ENCODE results near the gene PTPRN2. TPM values are rescaled to one million over a fixed set of nuclear protein-coding genes. Genes with fewer than 3 reads are reported as not detected.

Gene PTPRN2
- total and polyA plus RNA-seq, 2 of the 13 experiments (the other 11 are each of a cell fraction or from before 2014, with no cell fraction given), result 2.5 to 24.2 TPM

- TF ChIP-seq FOXA1 (IDR thresholded peaks at IDR 0.05) (no peak), FOXA1 (CRISPR knock-in tag; IDR thresholded peaks at IDR 0.05) (peak; percentile 47; the same call in 1 of the 2 replicates), HDAC2 (CRISPR knock-in tag; IDR thresholded peaks at IDR 0.05) (0 out of 2 replicates have a peak, but pooled peaks have one; percentile 24), ZBTB33 (CRISPR knock-in tag; IDR thresholded peaks at IDR 0.05) (peak; percentile 24; the same call in 1 of the 2 replicates), NR2F1 (CRISPR knock-in tag; IDR thresholded peaks at IDR 0.05) (peak in 1 of 2 experiments; percentile 43; a peak in 1 of 4 replicates), TARDBP (CRISPR knock-in tag; IDR thresholded peaks at IDR 0.05) (0 out of 2 replicates have a peak, but pooled peaks have one; percentile 14), PATZ1 (CRISPR knock-in tag; IDR thresholded peaks at IDR 0.05) (peak; percentile 24; the same call in 1 of the 2 replicates), ZFX (CRISPR knock-in tag; IDR thresholded peaks at IDR 0.05; ENCODE audit: low read depth) (peak; percentile 50; the same call in 1 of the 2 replicates), ZNF614 (CRISPR knock-in tag; IDR thresholded peaks at IDR 0.05; ENCODE audit: borderline replicate concordance) (no peak; the same call in 1 of the 2 replicates), MXI1 (IDR thresholded peaks at IDR 0.05; ENCODE audit: borderline replicate concordance, low read depth, low read length) (peak; percentile 50; the same call in 1 of the 3 replicates), MEIS2 (CRISPR knock-in tag; IDR thresholded peaks at IDR 0.05) (0 out of 2 replicates have a peak, but pooled peaks have one; percentile 41), SAP130 (CRISPR knock-in tag; IDR thresholded peaks at IDR 0.05; ENCODE audit: low read depth) (peak; percentile 78), MXD1 (CRISPR knock-in tag; IDR thresholded peaks at IDR 0.05) (no peak), ZNF292 (CRISPR knock-in tag; IDR thresholded peaks at IDR 0.05; ENCODE audit: borderline replicate concordance, low read depth) (peak; percentile 35; the same call in 1 of the 2 replicates), GABPB1 (CRISPR knock-in tag; IDR thresholded peaks at IDR 0.05) (0 out of 2 replicates have a peak, but pooled peaks have one; percentile 24), RXRB (CRISPR knock-in tag; IDR thresholded peaks at IDR 0.05; ENCODE audit: borderline replicate concordance) (peak; percentile 66; the same call in 1 of the 2 replicates), ZBTB8A (CRISPR knock-in tag; IDR thresholded peaks at IDR 0.05; ENCODE audit: borderline replicate concordance, low read depth) (no peak), FOXA3 (CRISPR knock-in tag; IDR thresholded peaks at IDR 0.05) (0 out of 2 replicates have a peak, but pooled peaks have one; percentile 32), DRAP1 (CRISPR knock-in tag; IDR thresholded peaks at IDR 0.05) (0 out of 2 replicates have a peak, but pooled peaks have one; percentile 56), ZNF501 (CRISPR knock-in tag; IDR thresholded peaks at IDR 0.05) (0 out of 2 replicates have a peak, but pooled peaks have one; percentile 27), ZNF776 (CRISPR knock-in tag; IDR thresholded peaks at IDR 0.05) (0 out of 2 replicates have a peak, but pooled peaks have one; percentile 24), ZNF883 (CRISPR knock-in tag; IDR thresholded peaks at IDR 0.05; ENCODE audit: not compliant biosample characterization) (peak; percentile 48), FOXC1 (CRISPR knock-in tag; IDR thresholded peaks at IDR 0.05; ENCODE audit: borderline replicate concordance) (peak; percentile 65; the same call in 1 of the 2 replicates), ZNF460 (CRISPR knock-in tag; IDR thresholded peaks at IDR 0.05; ENCODE audit: borderline replicate concordance) (no peak)
Observed at GRCh38 chr7:158585721-158586498, 1.7 kb downstream of the PTPRN2 start (continued).
